GM19467 (cell line): ENCODE measurements around the gene NOP53.
"Not testable (repeated sequence)": the region's sequence is repeated elsewhere in the genome, so short reads cannot be mapped to it uniquely, and the experiment has no call there.

Source experiments
- ATAC-seq: cut with Tn5 transposase; IDR thresholded peaks from one replicate; pipeline ENCODE4 v1.9.1; 2021; ENCODE audit warnings: mild to moderate bottlenecking, moderate library complexity; ENCODE audit not compliant: unreplicated experiment

NOP53 gene

DNA sequence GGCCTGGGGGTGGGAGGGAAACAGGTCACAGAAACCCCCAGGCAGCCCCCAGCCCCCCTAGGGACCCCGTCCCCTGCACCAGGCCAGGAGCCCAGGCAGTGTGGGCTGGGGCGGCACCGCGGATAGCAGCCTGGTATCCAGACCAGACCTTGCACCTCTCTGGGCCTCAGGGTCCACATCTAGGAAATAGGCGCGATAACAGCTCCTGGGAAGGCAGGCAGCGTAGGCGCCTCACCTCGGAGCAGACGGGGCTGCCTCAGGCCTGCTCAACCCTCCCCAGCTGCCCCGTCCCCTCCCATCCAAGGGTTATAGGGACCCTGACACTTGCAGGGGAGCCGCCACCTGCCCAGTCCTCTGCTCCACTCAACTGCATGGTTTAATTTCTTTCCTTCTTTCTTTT lies 58.3 kb downstream of the NOP53 start:
- ATAC-seq, result not testable (repeated sequence)

- ATAC-seq, result not testable (repeated sequence)
These were observed 59.1 kb downstream of the NOP53 start, which contains the start of gene TPRX1 for GRCh38 chr19:47804451-47804850. TPRX1 (minus strand) TSS chr19:47804551; CDS start chr19:47804539, 12 bp downstream.

- ATAC-seq, result no peak
These were observed 60.0 kb downstream of the NOP53 start for GRCh38 chr19:47805313-47805712.

- ATAC-seq, result no peak
These were observed 61.1 kb downstream of the NOP53 start for GRCh38 chr19:47806435-47806834.
